Measurements from ENCODE around the gene WDR11.

WDR11 gene

GRCh38 chr10:120942806-120943413 is 91.7 kb downstream of the WDR11 start:
- TF ChIP-seq CTCF (IDR thresholded peaks at IDR 0.05; ENCODE audit: unreplicated experiment in 3 of 3) = peak; percentile 84 to 92 (median 92)
- peak overlapping the region in 2 of 3 experiments; percentile 14 to 80 for H3K27ac Mint-ChIP-seq
- H3K27me3 Mint-ChIP-seq (ENCODE audit: low read depth) = peaks cover 31% of the 10 kb centered on the region
- no peaks in the 10 kb centered on the region for H3K36me3 Mint-ChIP-seq (ENCODE audit: low read depth)
- peak overlapping the region in 1 of 3 experiments; percentile 7 for H3K4me3 Mint-ChIP-seq
- H3K9me3 Mint-ChIP-seq = peaks cover 2% of the 10 kb centered on the region
- peaks cover 12% of the 10 kb centered on the region for H3K4me1 Mint-ChIP-seq

DNA sequence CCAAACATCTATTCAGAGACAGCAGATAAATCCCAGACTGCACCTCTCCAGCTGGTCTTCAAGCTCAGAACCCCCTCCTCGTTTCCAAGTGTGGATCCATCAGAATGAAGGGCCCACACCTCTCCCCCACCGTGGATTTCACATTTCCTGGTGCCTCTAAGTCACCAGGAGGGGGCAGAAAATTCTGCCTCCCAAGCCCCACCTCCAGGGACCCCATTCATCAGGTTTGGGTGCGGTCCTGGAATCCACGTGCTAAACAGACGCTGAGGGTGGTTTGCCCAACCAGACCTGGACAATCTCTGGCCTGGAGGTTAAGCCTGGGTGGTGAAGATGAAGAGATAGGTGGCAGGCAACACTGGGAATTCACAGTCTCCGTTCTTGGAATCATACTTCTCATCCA is 92.4 kb downstream of the WDR11 start:
- peaks cover 12% of the 10 kb centered on the region for H3K4me1 Mint-ChIP-seq
- peaks cover 30% of the 10 kb centered on the region for H3K27me3 Mint-ChIP-seq (ENCODE audit: low read depth)
- peaks cover 3% of the 10 kb centered on the region for H3K9me3 Mint-ChIP-seq
- TF ChIP-seq CTCF (IDR thresholded peaks at IDR 0.05; ENCODE audit: unreplicated experiment in 3 of 3) = no peak
- no peak overlapping the region for H3K27ac Mint-ChIP-seq
- H3K36me3 Mint-ChIP-seq (ENCODE audit: low read depth) = no peaks in the 10 kb centered on the region
- no peak overlapping the region for H3K4me3 Mint-ChIP-seq

DNA sequence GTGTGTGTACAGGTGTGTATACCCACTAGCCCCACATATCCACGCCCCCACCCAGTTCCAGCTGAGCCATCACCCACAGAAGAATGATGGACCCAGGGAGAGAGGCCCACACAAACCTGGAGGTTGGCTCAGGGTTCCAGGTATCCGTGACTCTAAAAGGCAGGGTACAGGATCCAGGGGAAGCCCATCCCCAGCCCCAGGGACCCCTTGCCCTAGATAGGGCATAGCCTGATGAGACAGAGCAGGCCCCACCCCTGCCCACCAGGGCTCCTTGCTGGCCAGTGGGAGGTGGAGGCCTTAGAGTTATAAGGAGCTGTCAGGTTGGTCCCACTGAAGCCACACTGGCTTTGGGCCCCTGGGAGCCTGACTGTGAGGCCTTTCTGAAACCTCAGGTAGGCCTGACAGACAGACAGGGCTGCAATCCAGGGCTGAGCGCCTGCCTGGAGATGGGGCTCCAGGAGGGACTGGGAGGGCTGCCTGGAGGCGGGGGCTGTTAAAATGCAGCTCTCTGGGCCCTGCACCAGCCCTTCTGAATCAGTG is 93.5 kb downstream of the WDR11 start:
- Mint-ChIP-seq H3K4me1 (peaks cover 15% of the 10 kb centered on the region), H3K27ac (no peak overlapping the region), H3K27me3 (ENCODE audit: low read depth) (peaks cover 37% of the 10 kb centered on the region), H3K4me3 (no peak overlapping the region), H3K9me3 (peaks cover 6% of the 10 kb centered on the region), H3K36me3 (ENCODE audit: low read depth) (no peaks in the 10 kb centered on the region)
- no peak for TF ChIP-seq CTCF (IDR thresholded peaks at IDR 0.05; ENCODE audit: unreplicated experiment in 3 of 3)

DNA sequence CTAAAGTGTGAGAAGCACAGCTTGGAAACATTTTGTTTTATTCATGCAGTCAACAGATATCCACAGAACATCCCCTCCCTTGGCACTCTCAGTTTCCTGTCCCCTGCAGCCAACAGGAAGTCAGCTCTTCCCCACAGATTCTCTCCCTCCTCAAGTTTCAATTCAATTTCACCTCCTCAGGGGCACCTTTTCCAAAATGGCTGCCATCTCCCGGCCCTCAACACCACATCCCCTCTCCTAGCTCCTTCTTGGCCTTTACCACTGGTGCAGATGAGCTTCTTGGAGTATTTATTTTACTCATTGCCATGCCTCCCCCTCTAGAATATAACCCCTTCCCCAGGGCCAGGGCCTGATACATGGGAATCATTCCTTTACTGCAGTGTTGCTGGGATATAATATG is 94.0 kb downstream of the WDR11 start:
- H3K36me3 Mint-ChIP-seq (ENCODE audit: low read depth) = no peaks in the 10 kb centered on the region
- no peak overlapping the region for H3K27ac Mint-ChIP-seq
- TF ChIP-seq CTCF (IDR thresholded peaks at IDR 0.05; ENCODE audit: unreplicated experiment in 3 of 3) = no peak
- peaks cover 20% of the 10 kb centered on the region for H3K4me1 Mint-ChIP-seq
- H3K27me3 Mint-ChIP-seq (ENCODE audit: low read depth) = peaks cover 42% of the 10 kb centered on the region
- peaks cover 6% of the 10 kb centered on the region for H3K9me3 Mint-ChIP-seq
- no peak overlapping the region for H3K4me3 Mint-ChIP-seq

GRCh38 chr10:120945801-120946302 is 94.7 kb downstream of the WDR11 start:
- peak overlapping the region in 2 of 3 experiments; percentile 36 to 57 for H3K27ac Mint-ChIP-seq
- H3K4me3 Mint-ChIP-seq = no peak overlapping the region
- H3K9me3 Mint-ChIP-seq = peaks cover 6% of the 10 kb centered on the region
- peaks cover 46% of the 10 kb centered on the region for H3K27me3 Mint-ChIP-seq (ENCODE audit: low read depth)
- H3K4me1 Mint-ChIP-seq = peaks cover 23% of the 10 kb centered on the region
- H3K36me3 Mint-ChIP-seq (ENCODE audit: low read depth) = no peaks in the 10 kb centered on the region
- TF ChIP-seq CTCF (IDR thresholded peaks at IDR 0.05; ENCODE audit: unreplicated experiment in 3 of 3) = no peak

GRCh38 chr10:120946497-120946896 is 95.3 kb downstream of the WDR11 start:
- H3K4me1 Mint-ChIP-seq = peaks cover 23% of the 10 kb centered on the region
- H3K27me3 Mint-ChIP-seq (ENCODE audit: low read depth) = peaks cover 51% of the 10 kb centered on the region
- peaks cover 6% of the 10 kb centered on the region for H3K9me3 Mint-ChIP-seq
- TF ChIP-seq CTCF (IDR thresholded peaks at IDR 0.05; ENCODE audit: unreplicated experiment in 3 of 3) = no peak
- H3K36me3 Mint-ChIP-seq (ENCODE audit: low read depth) = no peaks in the 10 kb centered on the region
- H3K27ac Mint-ChIP-seq = peak overlapping the region; percentile 1 to 36 (median 16)
- H3K4me3 Mint-ChIP-seq = no peak overlapping the region
